ENCODE results near the gene ZNF700.
"Not testable (repeated sequence)": the region's sequence is repeated elsewhere in the genome, so short reads cannot be mapped to it uniquely, and the experiment has no call there.

Gene ZNF700

GRCh38 chr19:11931051-11931450 is 6.1 kb downstream of the ZNF700 start:
- no peak overlapping the region for H3K27ac ChIP-seq
- TF ChIP-seq CTCF (conservative IDR thresholded peaks at IDR 0.05): no peak
- no peak for TF ChIP-seq ZFX (IDR thresholded peaks at IDR 0.05)

- TF ChIP-seq ZFX (IDR thresholded peaks at IDR 0.05): no peak
- no peak for TF ChIP-seq CTCF (conservative IDR thresholded peaks at IDR 0.05)
These were observed 6.6 kb downstream of the ZNF700 start for GRCh38 chr19:11931513-11931912.

GRCh38 chr19:11935829-11936228 is 10.9 kb downstream of the ZNF700 start:
- H3K27ac ChIP-seq: not testable (repeated sequence)

More at GRCh38 chr19:11931513-11931912, 6.6 kb downstream of the ZNF700 start:
- H3K27ac ChIP-seq: no peak overlapping the region

GRCh38 chr19:11938383-11938782 is 13.5 kb downstream of the ZNF700 start:
- H3K27ac ChIP-seq: not testable (repeated sequence)

GRCh38 chr19:11941361-11941887 is 16.5 kb downstream of the ZNF700 start:
- not testable (repeated sequence) for H3K27ac ChIP-seq

- TF ChIP-seq ZFX (IDR thresholded peaks at IDR 0.05): no peak
- no peak for TF ChIP-seq CTCF (conservative IDR thresholded peaks at IDR 0.05)
- no peak overlapping the region for H3K27ac ChIP-seq
These were observed 17.3 kb downstream of the ZNF700 start for GRCh38 chr19:11942008-11942842.

- TF ChIP-seq ZFX (IDR thresholded peaks at IDR 0.05): no peak
- no peak for TF ChIP-seq CTCF (conservative IDR thresholded peaks at IDR 0.05)
- H3K27ac ChIP-seq: no peak overlapping the region
These were observed 17.9 kb downstream of the ZNF700 start for GRCh38 chr19:11942843-11943108.

GRCh38 chr19:11944656-11945055 is 19.7 kb downstream of the ZNF700 start:
- H3K27ac ChIP-seq: no peak overlapping the region
- TF ChIP-seq ZFX (IDR thresholded peaks at IDR 0.05) (no peak), CTCF (conservative IDR thresholded peaks at IDR 0.05) (no peak)

GRCh38 chr19:11948646-11949045 is 23.7 kb downstream of the ZNF700 start:
- no peak for TF ChIP-seq ZFX (IDR thresholded peaks at IDR 0.05)
- TF ChIP-seq CTCF (conservative IDR thresholded peaks at IDR 0.05): no peak
- H3K27ac ChIP-seq: no peak overlapping the region
